HG03025 (cell line): ENCODE data around the gene RAF1.
"Not testable (repeated sequence)": the region's sequence is repeated elsewhere in the genome, so short reads cannot be mapped to it uniquely, and the experiment has no call there.

ENCODE experiments used
- ATAC-seq: cut with Tn5 transposase; IDR thresholded peaks from one replicate; pipeline ENCODE4 v1.9.1; 2021; ENCODE audit warnings: mild to moderate bottlenecking, moderate library complexity; ENCODE audit not compliant: unreplicated experiment, low FRiP score

RAF1 gene

GRCh38 chr3:12663936-12664908, at the start of gene RAF1:
RAF1 (minus strand) TSS chr3:12664117; CDS start chr3:12618721, 45,396 bp downstream.
- ATAC-seq = peak; percentile 86

- no peak for ATAC-seq
Observed at GRCh38 chr3:12710062-12710461, 46.1 kb upstream of the RAF1 start.

DNA sequence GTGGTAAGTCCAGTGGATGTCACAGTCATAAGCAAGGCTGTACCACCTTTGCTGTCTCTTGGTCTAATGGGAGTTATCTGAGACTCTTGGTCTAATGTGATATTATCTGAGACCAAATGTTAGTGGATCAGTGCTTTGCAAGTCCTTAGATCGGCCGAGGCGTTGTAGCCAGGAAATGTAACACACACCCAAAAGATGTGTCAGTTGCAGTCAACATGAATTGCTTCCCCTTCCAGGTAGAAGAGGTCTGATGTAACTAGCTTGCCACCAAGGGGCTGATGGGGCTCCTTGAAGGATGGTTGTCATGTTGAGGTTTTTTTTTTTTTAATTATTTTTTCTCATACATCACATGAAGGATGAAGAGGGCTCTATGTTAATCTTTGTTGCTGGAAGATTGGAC, 45.4 kb upstream of the RAF1 start:
- ATAC-seq = no peak

GRCh38 chr3:12708584-12709192, 44.8 kb upstream of the RAF1 start:
- no peak for ATAC-seq

GRCh38 chr3:12707449-12707848, 43.5 kb upstream of the RAF1 start:
- ATAC-seq = no peak

DNA sequence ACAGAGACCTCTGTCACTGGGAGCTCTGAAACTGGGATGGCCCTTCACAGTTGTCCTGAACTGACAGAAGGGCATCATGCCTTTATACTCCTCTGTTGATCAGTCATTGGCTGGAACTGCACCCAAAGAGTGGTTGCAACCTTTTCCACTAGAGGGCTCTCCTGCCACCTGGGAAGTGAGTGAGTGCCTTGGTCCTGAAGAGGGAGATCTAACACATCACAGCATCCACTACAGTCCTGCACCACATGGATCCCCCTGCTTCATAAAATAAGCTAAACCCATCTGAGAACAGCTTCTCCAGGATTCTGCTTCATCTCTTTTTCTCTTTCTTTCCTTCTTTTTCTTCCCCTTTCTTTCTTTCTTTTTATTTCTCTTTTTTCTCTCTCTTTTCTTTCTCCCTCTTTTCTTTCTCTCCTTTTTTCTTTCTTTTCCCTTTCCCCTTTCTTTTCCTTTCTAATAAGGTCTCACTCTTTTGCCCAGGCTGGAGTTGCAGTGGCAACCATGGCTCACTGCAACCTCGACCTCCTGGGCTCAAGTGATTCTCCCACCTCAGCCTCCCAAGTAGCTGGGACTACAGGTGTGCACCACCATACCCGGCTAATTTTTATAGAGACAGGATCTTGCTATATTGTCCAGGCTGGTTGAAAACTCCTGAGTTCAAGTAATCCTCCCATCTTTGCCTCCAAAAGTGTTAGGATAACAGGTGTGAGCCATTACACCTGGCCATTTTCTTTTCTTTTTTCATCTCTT, 42.8 kb upstream of the RAF1 start:
- ATAC-seq = no peak

- ATAC-seq = no peak
Observed at GRCh38 chr3:12705981-12706380, 42.1 kb upstream of the RAF1 start.

DNA sequence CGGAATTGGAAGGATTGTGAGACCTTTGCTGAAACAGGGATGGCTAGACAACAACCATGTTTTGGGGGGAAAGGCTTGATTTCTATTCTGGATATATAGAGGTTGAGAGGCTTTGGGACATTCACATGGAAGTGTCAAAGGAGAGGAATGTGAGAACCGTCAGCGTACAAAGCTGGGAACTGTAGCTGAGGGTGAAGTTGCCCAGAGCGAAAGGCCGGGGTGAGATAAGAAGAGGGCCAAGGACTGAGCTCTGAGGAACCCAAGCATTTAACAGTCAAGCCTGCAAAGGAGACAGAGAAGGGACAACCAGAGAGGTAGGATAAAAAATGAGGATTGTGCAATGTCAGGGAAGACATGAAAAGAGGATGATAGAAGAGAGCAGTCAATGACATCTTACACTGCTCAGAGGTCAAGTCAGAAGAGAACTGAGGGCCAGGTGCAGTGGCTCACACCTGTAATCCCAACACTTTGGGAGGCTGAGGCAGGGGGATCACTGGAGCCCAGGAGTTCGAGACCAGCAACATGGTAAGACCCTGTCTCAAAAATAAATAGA, 41.5 kb upstream of the RAF1 start:
- ATAC-seq = no peak

- no peak for ATAC-seq
Observed at GRCh38 chr3:12702501-12702900, 38.6 kb upstream of the RAF1 start.

GRCh38 chr3:12701601-12702000, 37.7 kb upstream of the RAF1 start:
- not testable (repeated sequence) for ATAC-seq

- no peak for ATAC-seq
Observed at GRCh38 chr3:12700800-12701199, 36.9 kb upstream of the RAF1 start.

GRCh38 chr3:12695916-12696315, 32.0 kb upstream of the RAF1 start:
- ATAC-seq = no peak

- ATAC-seq = no peak
Observed at GRCh38 chr3:12695112-12695511, 31.2 kb upstream of the RAF1 start.

DNA sequence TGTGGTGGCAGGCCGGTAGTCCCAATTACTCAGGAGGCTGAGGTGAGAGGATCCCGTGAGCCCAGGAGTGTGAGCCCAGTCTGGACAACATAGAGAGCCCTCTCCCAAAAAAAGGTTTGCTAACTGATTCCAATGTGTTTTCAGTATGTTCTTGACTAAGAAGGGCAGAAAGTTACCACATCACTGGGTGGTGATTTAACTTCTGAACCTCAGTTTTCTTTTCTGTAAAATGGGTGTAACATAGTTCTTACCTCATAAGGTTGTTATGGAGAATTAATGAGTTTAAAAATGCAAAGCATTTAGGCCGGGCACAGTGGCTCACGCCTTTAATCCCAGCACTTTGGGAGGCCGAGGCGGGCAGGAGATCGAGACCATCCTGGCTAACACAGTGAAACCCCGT, 28.5 kb upstream of the RAF1 start:
- ATAC-seq = no peak

DNA sequence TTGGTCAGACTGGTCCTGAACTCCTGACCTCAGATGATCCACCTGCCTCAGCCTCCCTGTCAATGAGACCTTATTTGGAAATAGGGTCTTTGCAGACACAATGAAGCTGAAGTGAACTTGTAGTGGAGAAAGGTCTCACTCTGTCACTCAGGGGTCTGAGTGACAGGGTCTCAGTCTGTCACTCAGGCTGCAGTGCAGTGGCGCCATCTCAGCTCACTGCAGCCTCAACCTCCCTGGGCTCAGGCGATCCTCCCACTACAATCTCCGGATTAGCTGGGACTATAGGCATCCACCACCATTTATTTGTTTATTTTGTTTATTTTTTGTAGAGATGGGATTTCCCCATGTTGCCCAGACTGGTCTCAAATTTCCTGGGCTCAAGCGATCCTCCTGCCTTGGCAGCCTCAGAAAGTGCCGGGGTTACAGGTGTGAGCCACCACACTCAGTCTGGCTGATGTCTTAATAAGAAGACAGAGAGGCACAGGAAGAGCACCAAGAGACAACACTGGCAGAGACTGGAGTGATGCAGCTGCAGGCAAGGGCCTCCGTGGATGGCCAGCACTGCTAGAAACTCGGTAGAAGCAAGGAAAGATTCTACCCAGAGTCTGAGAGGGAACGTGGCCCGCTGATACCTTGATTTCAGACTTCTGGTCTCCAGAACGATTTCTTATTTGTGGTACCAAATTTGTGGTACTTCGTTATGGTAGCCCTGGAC, 26.2 kb upstream of the RAF1 start:
- no peak for ATAC-seq

DNA sequence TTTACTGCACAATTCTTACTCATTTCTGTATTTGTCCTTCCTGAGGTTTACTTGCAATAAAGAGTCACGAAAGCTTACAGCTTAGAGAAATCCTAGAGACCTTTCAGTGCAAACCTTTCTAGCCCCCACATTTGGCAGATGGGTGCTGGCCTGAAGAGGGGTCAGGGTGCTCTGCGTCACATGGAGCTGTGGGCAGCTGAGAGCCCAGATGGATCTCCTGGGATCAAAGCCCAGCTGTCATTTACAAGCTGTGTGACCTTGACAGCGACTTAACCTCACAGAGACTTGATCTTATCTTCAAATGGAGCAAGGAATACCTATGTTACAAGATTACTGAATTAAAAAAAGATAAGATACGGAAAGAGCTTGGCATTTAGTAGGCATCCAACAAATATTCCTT, 24.0 kb upstream of the RAF1 start:
- no peak for ATAC-seq

DNA sequence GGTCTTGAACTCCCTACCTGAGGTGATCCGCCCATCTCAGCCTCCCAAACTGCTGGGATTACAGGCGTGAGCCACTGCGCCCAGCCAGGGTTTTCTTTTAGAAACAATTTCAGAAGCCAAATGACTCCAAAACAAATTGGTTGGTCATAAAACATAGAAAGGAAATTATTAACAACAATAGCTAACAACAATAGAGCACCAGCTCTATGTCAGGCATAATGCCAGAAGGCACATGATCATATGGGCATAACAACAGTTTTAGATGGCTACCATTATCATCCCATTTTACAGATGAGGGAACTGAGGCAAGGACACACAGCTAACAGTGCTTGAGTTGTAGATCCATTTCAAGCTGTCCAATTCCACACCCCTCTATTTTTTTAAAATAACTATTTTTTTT, 22.2 kb upstream of the RAF1 start:
- no peak for ATAC-seq

GRCh38 chr3:12681943-12682390, 18.1 kb upstream of the RAF1 start:
- ATAC-seq = no peak

GRCh38 chr3:12681089-12681942, 17.4 kb upstream of the RAF1 start:
- ATAC-seq = no peak
